H1 (cell line): ENCODE results near the gene CUBN. TPM values are rescaled to one million over a fixed set of nuclear protein-coding genes. Genes with fewer than 3 reads are reported as not detected.

Experiments used
- polyA plus RNA-seq, 7 experiments: library from polyadenylated mRNA; depleted of rRNA in 3 of 7; stranded (reverse) in 5 of 7; unstranded in 2 of 7; fragments of >200 nt in 5 of 7; fragments of 200-250 nt in 2 of 7; gene quantifications; 1 replicate in 5 of 7; 2 replicates in 1 of 7; 4 replicates in 1 of 7; pipeline versions ENCODE4 v1.2.1 to v1.2.3, GENCODE V29; 2011 to 2013; ENCODE audit warnings: missing spikeins in 2 of 7, mixed read lengths in 2 of 7
- total RNA-seq: library from RNA; stranded (reverse); fragmentation: NEBNext Ultra II Directional; extraction: Animal tissue kit (Norgen Biotek cat#: 25700); gene quantifications from 2 replicates; pipeline ENCODE4 v1.2.1, GENCODE V29; 2021
- TF ChIP-seq, protein P1 (sequence below): IDR thresholded peaks from 2 replicates; pipeline ENCODE4 v1.6.1; 2012; ENCODE audit warnings: low read length, inconsistent platforms

CUBN gene
- total and polyA plus RNA-seq, 2 of the 8 experiments (the other 6 are each of a cell fraction or from before 2014, with no cell fraction given), result 0.04 to 0.08 TPM

GRCh38 chr10:17169803-17170202 is 40.2 kb upstream of the CUBN start (continued):
- TF ChIP-seq, protein P1, sequence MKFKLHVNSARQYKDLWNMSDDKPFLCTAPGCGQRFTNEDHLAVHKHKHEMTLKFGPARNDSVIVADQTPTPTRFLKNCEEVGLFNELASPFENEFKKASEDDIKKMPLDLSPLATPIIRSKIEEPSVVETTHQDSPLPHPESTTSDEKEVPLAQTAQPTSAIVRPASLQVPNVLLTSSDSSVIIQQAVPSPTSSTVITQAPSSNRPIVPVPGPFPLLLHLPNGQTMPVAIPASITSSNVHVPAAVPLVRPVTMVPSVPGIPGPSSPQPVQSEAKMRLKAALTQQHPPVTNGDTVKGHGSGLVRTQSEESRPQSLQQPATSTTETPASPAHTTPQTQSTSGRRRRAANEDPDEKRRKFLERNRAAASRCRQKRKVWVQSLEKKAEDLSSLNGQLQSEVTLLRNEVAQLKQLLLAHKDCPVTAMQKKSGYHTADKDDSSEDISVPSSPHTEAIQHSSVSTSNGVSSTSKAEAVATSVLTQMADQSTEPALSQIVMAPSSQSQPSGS, result no peak
